Measurements from ENCODE around the gene MYRF. TPM values are rescaled to one million over a fixed set of nuclear protein-coding genes. Genes with fewer than 3 reads are reported as not detected.

Gene MYRF
- total and polyA plus RNA-seq, 4 donors, result 11.9 to 41.2 (median 25.2) TPM

- Histone ChIP-seq H3K4me1 (ENCODE audit: control insufficient read depth in 5 of 5, insufficient read depth in 5 of 5, low read length in 5 of 5) (peaks cover 0 to 28% (median 10%) of the 10 kb centered on the region in 5 donors), H3K27ac (ENCODE audit: low read depth in 1 of 2, low read length in 1 of 2) (peak overlapping the region; percentile 87 to 90), H3K9ac (ENCODE audit: insufficient read depth in 1 of 2, low read length in 2 of 2) (peak overlapping the region in 1 of 2 donors; percentile 28), H3K27me3 (ENCODE audit: control insufficient read depth in 3 of 3, insufficient read depth in 3 of 3, low read length in 2 of 3) (no peaks in the 10 kb centered on the region), H3K9me3 (ENCODE audit: control insufficient read depth in 4 of 4, insufficient read depth in 3 of 4, low read length in 3 of 4) (peaks cover 0 to 1% (median 0%) of the 10 kb centered on the region in 4 donors), H3K4me3 (peak overlapping the region; percentile 54), H3K36me3 (ENCODE audit: control insufficient read depth in 4 of 4, insufficient read depth in 4 of 4, low read length in 4 of 4) (no peaks in the 10 kb centered on the region)
- no peak for ATAC-seq (ENCODE audit: insufficient read depth, low FRiP score)
- TF ChIP-seq CTCF (IDR thresholded peaks at IDR 0.05; ENCODE audit: control extremely low read depth, extremely low read depth), result no peak
- DNase-seq, result peak in 1 of 3 donors; percentile 48
- WGBS, 2 donors, result 15% methylated on average over 23 of the region's 23 CpGs
Observed at GRCh38 chr11:61826930-61827570, 74.6 kb downstream of the MYRF start.

- peaks cover 0 to 28% (median 10%) of the 10 kb centered on the region in 5 donors for H3K4me1 ChIP-seq (ENCODE audit: control insufficient read depth in 5 of 5, insufficient read depth in 5 of 5, low read length in 5 of 5)
- DNase-seq (peak; percentile 94 to 97 (median 95)), ATAC-seq (ENCODE audit: insufficient read depth, low FRiP score) (peak; percentile 88)
Observed at GRCh38 chr11:61827571-61828378, 75.3 kb downstream of the MYRF start, which contains the start of gene FADS2. Gene FADS2 (plus strand): TSS chr11:61828300. CDS start chr11:61828391, 91 bp downstream.

GRCh38 chr11:61828379-61828628, 75.9 kb downstream of the MYRF start:
- H3K27ac ChIP-seq (ENCODE audit: low read depth in 1 of 2, low read length in 1 of 2), result peak overlapping the region; percentile 27 to 87
- H3K9me3 ChIP-seq (ENCODE audit: control insufficient read depth in 4 of 4, insufficient read depth in 3 of 4, low read length in 3 of 4), result peaks cover 0 to 1% (median 0%) of the 10 kb centered on the region in 4 donors
- no peaks in the 10 kb centered on the region for H3K36me3 ChIP-seq (ENCODE audit: control insufficient read depth in 4 of 4, insufficient read depth in 4 of 4, low read length in 4 of 4)
- no peaks in the 10 kb centered on the region for H3K27me3 ChIP-seq (ENCODE audit: control insufficient read depth in 3 of 3, insufficient read depth in 3 of 3, low read length in 2 of 3)
- 0% methylated on average over 16 of the region's 16 CpGs for WGBS, 2 donors
- no peak for ATAC-seq (ENCODE audit: insufficient read depth, low FRiP score)
- peak overlapping the region; percentile 54 for H3K4me3 ChIP-seq
- peak overlapping the region in 1 of 2 donors; percentile 61 for H3K9ac ChIP-seq (ENCODE audit: insufficient read depth in 1 of 2, low read length in 2 of 2)
- DNase-seq, result no peak
- H3K4me1 ChIP-seq (ENCODE audit: control insufficient read depth in 5 of 5, insufficient read depth in 5 of 5, low read length in 5 of 5), result peaks cover 0 to 28% (median 10%) of the 10 kb centered on the region in 5 donors
- no peak for TF ChIP-seq CTCF (IDR thresholded peaks at IDR 0.05; ENCODE audit: control extremely low read depth, extremely low read depth)

More at GRCh38 chr11:61827571-61828378, 75.3 kb downstream of the MYRF start, which contains the start of gene FADS2:
- 0 to 1% methylated on average over 83 of the region's 83 CpGs for WGBS, 2 donors
- Histone ChIP-seq H3K4me3 (peak within 1 kb of the TSS; percentile 54), H3K9me3 (ENCODE audit: control insufficient read depth in 4 of 4, insufficient read depth in 3 of 4, low read length in 3 of 4) (peaks cover 0 to 1% (median 0%) of the 10 kb centered on the region in 4 donors), H3K27me3 (ENCODE audit: control insufficient read depth in 3 of 3, insufficient read depth in 3 of 3, low read length in 2 of 3) (no peaks in the 10 kb centered on the region), H3K36me3 (ENCODE audit: control insufficient read depth in 4 of 4, insufficient read depth in 4 of 4, low read length in 4 of 4) (no peaks in the 10 kb centered on the region), H3K9ac (ENCODE audit: insufficient read depth in 1 of 2, low read length in 2 of 2) (peak within 1 kb of the TSS in 1 of 2 donors; percentile 61), H3K27ac (ENCODE audit: low read depth in 1 of 2, low read length in 1 of 2) (peak within 1 kb of the TSS; percentile 87 to 90)
- no peak for TF ChIP-seq CTCF (IDR thresholded peaks at IDR 0.05; ENCODE audit: control extremely low read depth, extremely low read depth)
